ENCODE data around the gene ADORA2A. TPM values are rescaled to one million over a fixed set of nuclear protein-coding genes. Genes with fewer than 3 reads are reported as not detected.

The ADORA2A gene
- total and polyA plus RNA-seq, 10 of the 15 experiments (the other 5 are each of a cell fraction or from before 2014, with no cell fraction given) = 0.69 to 31.2 (median 18.3) TPM

DNA sequence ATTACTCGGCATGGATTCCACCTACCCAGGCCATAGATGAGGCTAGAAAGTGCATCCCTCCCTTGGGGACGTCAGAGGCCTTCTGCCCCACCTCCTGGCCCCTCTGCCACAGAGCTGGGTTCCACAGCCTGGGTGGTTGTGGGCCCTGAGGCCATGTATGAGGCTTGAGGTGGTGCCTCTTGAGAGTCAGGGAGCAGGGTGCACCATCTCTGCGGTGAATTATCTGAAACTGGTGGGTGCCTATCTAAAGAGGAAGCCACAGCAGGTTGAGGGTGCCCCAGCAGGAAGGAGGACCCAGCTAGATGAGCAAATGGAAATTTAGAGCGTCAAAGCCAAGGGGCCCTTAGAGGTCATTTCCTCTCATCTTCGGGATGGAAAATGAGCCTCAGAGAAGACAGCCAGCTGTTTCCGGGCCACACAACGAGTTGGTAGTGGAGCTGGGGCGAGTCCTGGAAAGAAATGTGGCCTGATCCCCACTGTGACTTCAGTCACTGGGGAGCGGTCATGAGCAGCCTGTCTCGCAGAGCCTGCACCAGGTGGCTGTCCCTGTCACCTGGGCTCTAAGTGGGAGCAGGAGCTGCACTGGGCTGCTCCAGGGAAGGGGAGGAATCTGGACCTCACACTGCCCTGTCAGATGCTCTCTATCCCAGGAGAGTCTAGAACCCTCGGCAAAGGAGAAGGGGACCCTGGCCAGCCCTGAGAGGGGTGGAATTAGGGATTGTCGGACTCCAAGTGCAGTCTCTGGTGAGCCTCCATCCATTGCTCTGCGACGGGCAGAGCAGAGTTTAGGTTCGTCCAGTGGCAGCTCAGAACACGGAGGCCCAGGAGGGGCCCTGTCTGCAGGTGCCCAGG is 7.3 kb downstream of the ADORA2A start (continued):
- TF ChIP-seq, protein P1, sequence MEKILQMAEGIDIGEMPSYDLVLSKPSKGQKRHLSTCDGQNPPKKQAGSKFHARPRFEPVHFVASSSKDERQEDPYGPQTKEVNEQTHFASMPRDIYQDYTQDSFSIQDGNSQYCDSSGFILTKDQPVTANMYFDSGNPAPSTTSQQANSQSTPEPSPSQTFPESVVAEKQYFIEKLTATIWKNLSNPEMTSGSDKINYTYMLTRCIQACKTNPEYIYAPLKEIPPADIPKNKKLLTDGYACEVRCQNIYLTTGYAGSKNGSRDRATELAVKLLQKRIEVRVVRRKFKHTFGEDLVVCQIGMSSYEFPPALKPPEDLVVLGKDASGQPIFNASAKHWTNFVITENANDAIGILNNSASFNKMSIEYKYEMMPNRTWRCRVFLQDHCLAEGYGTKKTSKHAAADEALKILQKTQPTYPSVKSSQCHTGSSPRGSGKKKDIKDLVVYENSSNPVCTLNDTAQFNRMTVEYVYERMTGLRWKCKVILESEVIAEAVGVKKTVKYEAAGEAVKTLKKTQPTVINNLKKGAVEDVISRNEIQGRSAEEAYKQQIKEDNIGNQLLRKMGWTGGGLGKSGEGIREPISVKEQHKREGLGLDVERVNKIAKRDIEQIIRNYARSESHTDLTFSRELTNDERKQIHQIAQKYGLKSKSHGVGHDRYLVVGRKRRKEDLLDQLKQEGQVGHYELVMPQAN (conservative IDR thresholded peaks at IDR 0.05) = peak; percentile 70
- peak; percentile 5; the same call in 1 of the 2 replicates for TF ChIP-seq JUNB (IDR thresholded peaks at IDR 0.05)
- no peak for TF ChIP-seq BRCA1 (IDR thresholded peaks at IDR 0.05; ENCODE audit: low read depth, low read length)
- no peak for TF ChIP-seq CHD1 (IDR thresholded peaks at IDR 0.05; ENCODE audit: low read depth, low read length)
- TF ChIP-seq IKZF2 (IDR thresholded peaks at IDR 0.05) = peak; percentile 88 to 92
- TF ChIP-seq ZSCAN29 (IDR thresholded peaks at IDR 0.05) = peak; percentile 71; the same call in 1 of the 2 replicates
- TF ChIP-seq WRNIP1 (IDR thresholded peaks at IDR 0.05; ENCODE audit: borderline replicate concordance, low read depth, low read length) = no peak
- no peak for TF ChIP-seq ZZZ3 (IDR thresholded peaks at IDR 0.05; ENCODE audit: control insufficient read depth, insufficient read length, low read depth)
- TF ChIP-seq CTCF (IDR thresholded peaks at IDR 0.05 in 2 of 3, conservative IDR thresholded peaks at IDR 0.05 in 1 of 3; ENCODE audit: control insufficient read depth in 2 of 3, extremely low read depth in 1 of 3, insufficient read depth in 1 of 3, low read depth in 3 of 3, low read length in 3 of 3) = no peak
- 0 out of 2 replicates have a peak, but pooled peaks have one; percentile 6 for TF ChIP-seq MYB (IDR thresholded peaks at IDR 0.05; ENCODE audit: borderline replicate concordance, low read depth, low read length)
- TF ChIP-seq CBX5 (IDR thresholded peaks at IDR 0.05; ENCODE audit: low read depth) = no peak
- TF ChIP-seq CEBPB (IDR thresholded peaks at IDR 0.05; ENCODE audit: borderline replicate concordance in 1 of 2, low read depth in 2 of 2, low read length in 2 of 2) = no peak
- TF ChIP-seq, protein P2, sequence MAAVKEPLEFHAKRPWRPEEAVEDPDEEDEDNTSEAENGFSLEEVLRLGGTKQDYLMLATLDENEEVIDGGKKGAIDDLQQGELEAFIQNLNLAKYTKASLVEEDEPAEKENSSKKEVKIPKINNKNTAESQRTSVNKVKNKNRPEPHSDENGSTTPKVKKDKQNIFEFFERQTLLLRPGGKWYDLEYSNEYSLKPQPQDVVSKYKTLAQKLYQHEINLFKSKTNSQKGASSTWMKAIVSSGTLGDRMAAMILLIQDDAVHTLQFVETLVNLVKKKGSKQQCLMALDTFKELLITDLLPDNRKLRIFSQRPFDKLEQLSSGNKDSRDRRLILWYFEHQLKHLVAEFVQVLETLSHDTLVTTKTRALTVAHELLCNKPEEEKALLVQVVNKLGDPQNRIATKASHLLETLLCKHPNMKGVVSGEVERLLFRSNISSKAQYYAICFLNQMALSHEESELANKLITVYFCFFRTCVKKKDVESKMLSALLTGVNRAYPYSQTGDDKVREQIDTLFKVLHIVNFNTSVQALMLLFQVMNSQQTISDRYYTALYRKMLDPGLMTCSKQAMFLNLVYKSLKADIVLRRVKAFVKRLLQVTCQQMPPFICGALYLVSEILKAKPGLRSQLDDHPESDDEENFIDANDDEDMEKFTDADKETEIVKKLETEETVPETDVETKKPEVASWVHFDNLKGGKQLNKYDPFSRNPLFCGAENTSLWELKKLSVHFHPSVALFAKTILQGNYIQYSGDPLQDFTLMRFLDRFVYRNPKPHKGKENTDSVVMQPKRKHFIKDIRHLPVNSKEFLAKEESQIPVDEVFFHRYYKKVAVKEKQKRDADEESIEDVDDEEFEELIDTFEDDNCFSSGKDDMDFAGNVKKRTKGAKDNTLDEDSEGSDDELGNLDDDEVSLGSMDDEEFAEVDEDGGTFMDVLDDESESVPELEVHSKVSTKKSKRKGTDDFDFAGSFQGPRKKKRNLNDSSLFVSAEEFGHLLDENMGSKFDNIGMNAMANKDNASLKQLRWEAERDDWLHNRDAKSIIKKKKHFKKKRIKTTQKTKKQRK (IDR thresholded peaks at IDR 0.05; ENCODE audit: low read depth, low read length) = no peak
- TF ChIP-seq RAD21 (IDR thresholded peaks at IDR 0.05; ENCODE audit: insufficient read depth, low read depth, low read length) = no peak
- no peak for TF ChIP-seq SUPT20H (IDR thresholded peaks at IDR 0.05; ENCODE audit: borderline replicate concordance, control insufficient read depth, low read depth, low read length)
- peak; percentile 50; the same call in 1 of the 2 replicates for TF ChIP-seq BACH1 (IDR thresholded peaks at IDR 0.05; ENCODE audit: borderline replicate concordance)
- TF ChIP-seq ATF2 (IDR thresholded peaks at IDR 0.05; ENCODE audit: low read length) = no peak
- TF ChIP-seq, protein P3, sequence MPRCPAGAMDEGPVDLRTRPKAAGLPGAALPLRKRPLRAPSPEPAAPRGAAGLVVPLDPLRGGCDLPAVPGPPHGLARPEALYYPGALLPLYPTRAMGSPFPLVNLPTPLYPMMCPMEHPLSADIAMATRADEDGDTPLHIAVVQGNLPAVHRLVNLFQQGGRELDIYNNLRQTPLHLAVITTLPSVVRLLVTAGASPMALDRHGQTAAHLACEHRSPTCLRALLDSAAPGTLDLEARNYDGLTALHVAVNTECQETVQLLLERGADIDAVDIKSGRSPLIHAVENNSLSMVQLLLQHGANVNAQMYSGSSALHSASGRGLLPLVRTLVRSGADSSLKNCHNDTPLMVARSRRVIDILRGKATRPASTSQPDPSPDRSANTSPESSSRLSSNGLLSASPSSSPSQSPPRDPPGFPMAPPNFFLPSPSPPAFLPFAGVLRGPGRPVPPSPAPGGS (IDR thresholded peaks at IDR 0.05; ENCODE audit: borderline replicate concordance, insufficient read depth, low read depth, low read length, poor library complexity, severe bottlenecking) = peak; percentile 74
